Neural progenitor cell (in vitro differentiated cells): ENCODE measurements around the gene PRKAG2.

Experiments
- EZH2 ChIP-seq: fragments of 200-600 bp; sonication (generic); IDR thresholded peaks from 2 replicates; pipeline ENCODE4 v1.6.1; 2017; ENCODE audit warnings: antibody characterized with exemption, mild to moderate bottlenecking, moderate library complexity
- EZH2phosphoT487 ChIP-seq: fragments of 200-600 bp; sonication (generic); IDR thresholded peaks from 2 replicates; pipeline ENCODE4 v1.6.1; 2017; ENCODE audit warnings: antibody characterized with exemption
- TF ChIP-seq, protein P1 (sequence below): fragments of 200-600 bp; sonication (generic); IDR thresholded peaks from 2 replicates; pipeline ENCODE4 v1.5.1; 2017; ENCODE audit warnings: antibody characterized with exemption, mild to moderate bottlenecking

DNA sequence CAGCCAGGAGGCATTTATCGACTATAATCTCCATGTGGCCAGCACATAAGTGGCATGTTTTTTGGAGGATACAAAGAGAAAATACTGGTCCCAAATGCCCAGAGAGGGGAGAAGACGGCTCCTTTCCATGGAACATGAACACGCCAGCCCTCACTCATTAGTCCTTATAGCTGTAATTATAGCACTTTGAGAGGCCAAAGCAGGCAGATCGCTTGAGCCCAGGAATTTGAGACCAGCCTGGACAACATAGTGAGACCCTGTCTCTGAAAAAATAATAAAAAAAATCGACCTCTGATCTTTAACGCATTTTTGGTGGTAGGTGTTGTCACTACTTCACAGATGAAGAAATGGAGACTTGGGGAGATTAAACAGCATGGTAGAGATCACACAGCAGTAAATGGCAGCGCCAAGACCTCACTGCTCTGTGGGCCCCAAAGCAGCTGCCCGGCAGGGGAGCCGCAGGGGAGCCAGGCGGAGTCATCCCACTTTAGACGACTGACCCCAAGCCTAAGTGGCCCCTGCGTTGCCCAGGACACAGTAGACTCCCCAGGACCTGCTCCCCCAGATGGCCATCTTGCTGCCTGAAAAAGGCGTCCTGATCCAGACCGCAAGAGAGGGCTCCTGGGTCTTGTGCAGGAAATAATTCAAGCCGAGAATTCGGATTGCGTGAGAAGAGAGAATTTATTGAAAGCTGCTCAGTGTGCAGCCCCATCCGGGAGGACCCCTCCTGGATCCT is 21.2 kb upstream of the PRKAG2 start:
- TF ChIP-seq, protein P1, sequence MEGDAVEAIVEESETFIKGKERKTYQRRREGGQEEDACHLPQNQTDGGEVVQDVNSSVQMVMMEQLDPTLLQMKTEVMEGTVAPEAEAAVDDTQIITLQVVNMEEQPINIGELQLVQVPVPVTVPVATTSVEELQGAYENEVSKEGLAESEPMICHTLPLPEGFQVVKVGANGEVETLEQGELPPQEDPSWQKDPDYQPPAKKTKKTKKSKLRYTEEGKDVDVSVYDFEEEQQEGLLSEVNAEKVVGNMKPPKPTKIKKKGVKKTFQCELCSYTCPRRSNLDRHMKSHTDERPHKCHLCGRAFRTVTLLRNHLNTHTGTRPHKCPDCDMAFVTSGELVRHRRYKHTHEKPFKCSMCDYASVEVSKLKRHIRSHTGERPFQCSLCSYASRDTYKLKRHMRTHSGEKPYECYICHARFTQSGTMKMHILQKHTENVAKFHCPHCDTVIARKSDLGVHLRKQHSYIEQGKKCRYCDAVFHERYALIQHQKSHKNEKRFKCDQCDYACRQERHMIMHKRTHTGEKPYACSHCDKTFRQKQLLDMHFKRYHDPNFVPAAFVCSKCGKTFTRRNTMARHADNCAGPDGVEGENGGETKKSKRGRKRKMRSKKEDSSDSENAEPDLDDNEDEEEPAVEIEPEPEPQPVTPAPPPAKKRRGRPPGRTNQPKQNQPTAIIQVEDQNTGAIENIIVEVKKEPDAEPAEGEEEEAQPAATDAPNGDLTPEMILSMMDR: no peak
- no peak for TF ChIP-seq EZH2phosphoT487
- no peak for TF ChIP-seq EZH2
